IMR-90 (cell line): ENCODE data around the gene PHACTR3. TPM values are rescaled to one million over a fixed set of nuclear protein-coding genes. Genes with fewer than 3 reads are reported as not detected.

Experiments
- ATAC-seq: fragments of 200-7000 bp; cut with Tn5 transposase; 2 replicates; pipeline ENCODE4 v1.9.1; 2020; ENCODE audit warnings: low read depth, mild to moderate bottlenecking, moderate library complexity
- BruUV-seq: library from RNA; stranded (reverse); fragments of 400-500 nt; replicated peaks from 2 replicates; lab custom pipeline; 2021; lab: Mats Ljungman, UMichigan
- CTCF ChIA-PET: fragments of 300-600 bp; formaldehyde crosslinking; extraction: SDS; loops from one replicate; lab custom pipeline; 2021; ENCODE audit warnings: antibody characterized with exemption; lab: Yijun Ruan, JAX
- POLR2A ChIA-PET: fragments of 300-600 bp; sonication (Branson Sonifier 250); formaldehyde crosslinking; loops from one replicate; lab custom pipeline; 2022; ENCODE audit warnings: antibody characterized with exemption; ENCODE audit not compliant: unreplicated experiment; lab: Charles Lee
- DNase-seq: peaks from one replicate; pipeline ENCODE4 v3.0.0; 2013
- H2AFZ ChIP-seq: replicated peaks from 2 replicates; pipeline ENCODE3; 2013; ENCODE audit warnings: low read length, mild to moderate bottlenecking; ENCODE audit not compliant: poor library complexity
- H2AK5ac ChIP-seq: 2 replicates; pipeline ENCODE4 v1.6.1; 2013; ENCODE audit warnings: low read depth, low read length, inconsistent platforms
- H2AK9ac ChIP-seq: replicated peaks from 2 replicates; pipeline ENCODE3; 2013; ENCODE audit warnings: mild to moderate bottlenecking, low read depth, low read length, moderate library complexity; ENCODE audit not compliant: poor library complexity
- H2BK120ac ChIP-seq: 2 replicates; pipeline ENCODE4 v1.6.1; 2013; ENCODE audit warnings: low read depth, low read length, inconsistent platforms
- H2BK15ac ChIP-seq: 3 replicates; pipeline ENCODE4 v1.6.1; 2013; ENCODE audit warnings: low read depth, low read length, inconsistent platforms
- H2BK20ac ChIP-seq: 2 replicates; pipeline ENCODE4 v1.6.1; 2013; ENCODE audit warnings: low read depth, mild to moderate bottlenecking, inconsistent platforms, low read length, moderate library complexity
- H2BK5ac ChIP-seq: 2 replicates; pipeline ENCODE4 v1.6.1; 2013; ENCODE audit warnings: mild to moderate bottlenecking, low read depth, low read length, inconsistent platforms; ENCODE audit not compliant: poor library complexity, severe bottlenecking
- H3K14ac ChIP-seq: replicated peaks from 2 replicates; pipeline ENCODE4 v1.6.1; 2013; ENCODE audit warnings: low read depth, low read length, inconsistent platforms
- H3K18ac ChIP-seq: 2 replicates; pipeline ENCODE4 v1.6.1; 2013; ENCODE audit warnings: low read depth, low read length, control low read depth
- H3K23ac ChIP-seq: 2 replicates; pipeline ENCODE4 v1.6.1; 2013; ENCODE audit warnings: low read depth, low read length, inconsistent platforms
- H3K27ac ChIP-seq: 2 replicates; pipeline ENCODE4 v1.5.1; 2013; ENCODE audit warnings: mild to moderate bottlenecking, control low read depth, low read length; ENCODE audit not compliant: insufficient read depth
- H3K27me3 ChIP-seq: 2 replicates; pipeline ENCODE4 v1.6.1; 2013; ENCODE audit warnings: low read length; ENCODE audit not compliant: control insufficient read depth, insufficient read depth
- H3K36me3 ChIP-seq: 2 replicates; pipeline ENCODE4 v1.6.1; 2013; ENCODE audit warnings: low read length, mixed read lengths; ENCODE audit not compliant: control insufficient read depth, insufficient read depth
- H3K4ac ChIP-seq: 2 replicates; pipeline ENCODE4 v1.6.1; 2013; ENCODE audit warnings: low read depth, low read length, inconsistent platforms
- H3K4me1 ChIP-seq: 2 replicates; pipeline ENCODE4 v1.6.1; 2013; ENCODE audit warnings: low read length, mixed read lengths; ENCODE audit not compliant: control insufficient read depth, insufficient read depth
- H3K4me2 ChIP-seq: 2 replicates; pipeline ENCODE4 v1.6.1; 2013; ENCODE audit warnings: low read depth, mild to moderate bottlenecking, control low read depth, low read length, moderate library complexity
- H3K4me3 ChIP-seq: 2 replicates; pipeline ENCODE4 v1.5.1; 2013; ENCODE audit warnings: low read depth, mild to moderate bottlenecking, control low read depth, low read length, moderate library complexity; ENCODE audit not compliant: insufficient read depth
- H3K56ac ChIP-seq: 2 replicates; pipeline ENCODE4 v1.6.1; 2013; ENCODE audit warnings: low read length, inconsistent platforms; ENCODE audit not compliant: insufficient read depth; ENCODE audit errors: extremely low read depth
- H3K79me1 ChIP-seq, 2 experiments: 2 replicates each; pipeline ENCODE4 v1.6.1; 2013; ENCODE audit warnings: low read length in 2 of 2, inconsistent platforms in 1 of 2, low read depth in 1 of 2
- H3K9ac ChIP-seq: 2 replicates; pipeline ENCODE4 v1.6.1; 2013; ENCODE audit warnings: low read depth, low read length, control low read depth
- H3K9me1 ChIP-seq: 2 replicates; pipeline ENCODE4 v1.6.1; 2013; ENCODE audit warnings: low read length, inconsistent platforms; ENCODE audit not compliant: insufficient read depth
- H3K9me3 ChIP-seq: 2 replicates; pipeline ENCODE4 v1.6.1; 2013; ENCODE audit warnings: low read length; ENCODE audit not compliant: control insufficient read depth, insufficient read depth
- H4K20me1 ChIP-seq: 2 replicates; pipeline ENCODE4 v1.6.1; 2013; ENCODE audit warnings: low read length, inconsistent platforms; ENCODE audit not compliant: insufficient read depth
- H4K5ac ChIP-seq: 2 replicates; pipeline ENCODE4 v1.6.1; 2013; ENCODE audit warnings: mild to moderate bottlenecking, low read depth, low read length, control low read depth
- H4K8ac ChIP-seq, 2 experiments: 2 replicates each; pipeline ENCODE4 v1.6.1; 2013; ENCODE audit warnings: low read depth in 2 of 2, low read length in 2 of 2, control low read depth in 1 of 2, inconsistent platforms in 1 of 2
- H4K91ac ChIP-seq: 2 replicates; pipeline ENCODE4 v1.6.1; 2013; ENCODE audit warnings: low read depth, low read length, inconsistent platforms; ENCODE audit not compliant: insufficient read depth
- BHLHE40 ChIP-seq: fragments of 150-350 bp; IDR thresholded peaks from 2 replicates; pipeline ENCODE4 v1.6.1; 2016; ENCODE audit warnings: mild to moderate bottlenecking, low read depth, low read length
- CEBPB ChIP-seq: IDR thresholded peaks from 2 replicates; pipeline ENCODE4 v1.6.1; 2012; ENCODE audit warnings: low read depth, low read length, improper control_type of control experiment
- CHD1 ChIP-seq: IDR thresholded peaks from 2 replicates; pipeline ENCODE4 v1.6.1; 2012; ENCODE audit warnings: low read depth, low read length, improper control_type of control experiment
- CTCF ChIP-seq: conservative IDR thresholded peaks from 2 replicates; pipeline ENCODE4 v1.5.1; 2012; ENCODE audit warnings: mild to moderate bottlenecking, low read depth, low read length, improper control_type of control experiment
- ELK1 ChIP-seq: fragments of 150-350 bp; IDR thresholded peaks from 2 replicates; pipeline ENCODE4 v1.6.1; 2016; ENCODE audit warnings: low read depth, mild to moderate bottlenecking, low read length, moderate library complexity, borderline replicate concordance
- FOS ChIP-seq: fragments of 150-350 bp; IDR thresholded peaks from 2 replicates; pipeline ENCODE4 v1.6.1; 2016; ENCODE audit warnings: low read depth, low read length
- MAFK ChIP-seq: IDR thresholded peaks from 2 replicates; pipeline ENCODE4 v1.6.1; 2012; ENCODE audit warnings: low read depth, low read length, improper control_type of control experiment
- MAZ ChIP-seq: IDR thresholded peaks from 2 replicates; pipeline ENCODE4 v1.6.1; 2012; ENCODE audit warnings: low read depth, mild to moderate bottlenecking, low read length, improper control_type of control experiment, moderate library complexity, borderline replicate concordance
- MXI1 ChIP-seq: IDR thresholded peaks from 2 replicates; pipeline ENCODE4 v1.6.1; 2012; ENCODE audit warnings: low read depth, mild to moderate bottlenecking, low read length, moderate library complexity, borderline replicate concordance
- NFE2L2 ChIP-seq: fragments of 150-350 bp; IDR thresholded peaks from 2 replicates; pipeline ENCODE4 v1.6.1; 2016; ENCODE audit warnings: low read depth, mild to moderate bottlenecking, low read length
- POLR2A ChIP-seq: IDR thresholded peaks from 2 replicates; pipeline ENCODE4 v1.6.1; 2012; ENCODE audit warnings: mild to moderate bottlenecking, low read depth, low read length
- RAD21 ChIP-seq: IDR thresholded peaks from 2 replicates; pipeline ENCODE4 v1.6.1; 2012; ENCODE audit warnings: low read length, improper control_type of control experiment
- RCOR1 ChIP-seq: IDR thresholded peaks from 2 replicates; pipeline ENCODE4 v1.6.1; 2012; ENCODE audit warnings: mild to moderate bottlenecking, low read length, improper control_type of control experiment; ENCODE audit not compliant: insufficient replicate concordance
- RFX5 ChIP-seq: IDR thresholded peaks from 2 replicates; pipeline ENCODE4 v1.8.0; 2012; ENCODE audit warnings: low read depth, mild to moderate bottlenecking, low read length, moderate library complexity
- SMC3 ChIP-seq: fragments of 150-350 bp; IDR thresholded peaks from 2 replicates; pipeline ENCODE4 v1.6.1; 2016; ENCODE audit warnings: low read depth, mild to moderate bottlenecking, antibody characterized with exemption, low read length, moderate library complexity
- USF2 ChIP-seq: fragments of 150-350 bp; IDR thresholded peaks from 2 replicates; pipeline ENCODE4 v1.6.1; 2017; ENCODE audit warnings: mild to moderate bottlenecking, antibody characterized with exemption, low read length, low read depth
- WGBS, 2 experiments: methylation state at CpG; one replicate each; pipeline versions ENCODE4 v1.1.5 to v1.1.7; 2013; ENCODE audit warnings: missing lambda C conversion rate in 2 of 2; ENCODE audit not compliant: insufficient read length in 1 of 2; ENCODE audit errors: extremely low coverage in 2 of 2; 5-methylcytosine and 5-hydroxymethylcytosine counted together
- dilution Hi-C: fragments of 300-500 bp; cut with HindIII; formaldehyde crosslinking; loops from one replicate; pipeline ENCODE4 v1.14.3; 2018; ENCODE audit warnings: low sequenced_read_pairs; ENCODE audit not compliant: unreplicated experiment
- in situ Hi-C: fragments of 300-500 bp; cut with MboI; formaldehyde crosslinking; loops from 3 replicates; pipeline ENCODE4 v1.14.3; 2019; ENCODE audit warnings: low sequenced_read_pairs, inconsistent platforms, mixed read lengths
- intact Hi-C: fragments of 100-400 bp; cut with micrococcal nuclease; formaldehyde crosslinking; loops from 2 replicates; pipeline ENCODE4 v1.10.0; 2022
- polyA plus RNA-seq, 3 experiments: library from polyadenylated mRNA; depleted of rRNA; stranded (reverse); fragments of >200 nt; gene quantifications; 2 replicates each; pipeline ENCODE4 v1.2.3, GENCODE V29; 2012; ENCODE audit warnings: low replicate concordance in 1 of 3
- total RNA-seq: library from RNA; depleted of rRNA; stranded (reverse); fragments of >200 nt; gene quantifications from 2 replicates; pipeline ENCODE4 v1.2.3, GENCODE V29; 2012

The PHACTR3 gene
- total and polyA plus RNA-seq, 2 of the 4 experiments (the other 2 are of a cell fraction) = not detected

GRCh38 chr20:59821201-59821600 lies 216.9 kb downstream of the PHACTR3 start:
- dilution Hi-C loops (no loop called here), in situ Hi-C loops (no loop called here), intact Hi-C loops (no loop called here)
- H3K79me1 ChIP-seq = no peaks in the 10 kb centered on the region
- no peaks in the 10 kb centered on the region for H3K27me3 ChIP-seq
- no peak overlapping the region for H3K4me3 ChIP-seq
- no peaks in the 10 kb centered on the region for H3K9me1 ChIP-seq
- DNase-seq = no peak
- no peaks in the 10 kb centered on the region for H3K36me3 ChIP-seq
- H3K4ac ChIP-seq = no peak overlapping the region
- H3K27ac ChIP-seq = no peak overlapping the region
- CTCF ChIA-PET = no interaction called here
- no peak overlapping the region for H2BK5ac ChIP-seq
- H2BK15ac ChIP-seq = no peak overlapping the region
- no peaks in the 10 kb centered on the region for H3K4me1 ChIP-seq
- ATAC-seq = no peak
- H2BK20ac ChIP-seq = no peak overlapping the region
- H2AK9ac ChIP-seq = no peak overlapping the region
- no TSS peak for BruUV-seq
- H4K20me1 ChIP-seq = no peaks in the 10 kb centered on the region
- no peak overlapping the region for H4K91ac ChIP-seq
- no peak overlapping the region for H2AK5ac ChIP-seq
- H3K9me3 ChIP-seq = peaks cover 11% of the 10 kb centered on the region; the same call in 1 of the 2 replicates
- TF ChIP-seq MAZ (no peak), ELK1 (no peak), RFX5 (no peak), NFE2L2 (no peak), RAD21 (no peak), POLR2A (no peak), CEBPB (no peak), FOS (no peak), CTCF (no peak), MAFK (no peak), RCOR1 (no peak), BHLHE40 (no peak), MXI1 (no peak), SMC3 (no peak), USF2 (no peak), CHD1 (no peak)
- H3K9ac ChIP-seq = no peak overlapping the region
- no peak overlapping the region for H4K5ac ChIP-seq
- 62% methylated on average over 3 of the region's 7 CpGs; no CpG with 5 or more reads in 1 of the 2 experiments for WGBS, 2 experiments
- POLR2A ChIA-PET = no interaction called here
- H3K18ac ChIP-seq = no peak overlapping the region
- no peak overlapping the region for H3K23ac ChIP-seq
- H2BK120ac ChIP-seq = no peak overlapping the region
- no peak overlapping the region for H3K56ac ChIP-seq
- no peak overlapping the region for H3K4me2 ChIP-seq
- no peak overlapping the region for H3K14ac ChIP-seq
- no peak overlapping the region for H4K8ac ChIP-seq
- H2AFZ ChIP-seq = no peak overlapping the region
